HCT116 (cell line): ENCODE data around the gene B3GALT6. TPM values are rescaled to one million over a fixed set of nuclear protein-coding genes. Genes with fewer than 3 reads are reported as not detected.

Experiments
- ATAC-seq: fragments of 200-7000 bp; cut with Tn5 transposase; 2 replicates; pipeline ENCODE4 v1.9.1; 2020; ENCODE audit warnings: mild to moderate bottlenecking, moderate library complexity
- BruUV-seq: library from RNA; stranded (reverse); fragments of 400-500 nt; replicated peaks from 2 replicates; lab custom pipeline; 2021; lab: Mats Ljungman, UMichigan
- CTCF ChIA-PET: fragments of 300-600 bp; sonication (Branson Sonifier 250); formaldehyde crosslinking; loops from one replicate; lab custom pipeline; 2021; ENCODE audit warnings: antibody characterized with exemption; lab: Charles Lee
- POLR2A ChIA-PET: fragments of 300-600, 350-600 bp; sonication (Branson Sonifier 250); formaldehyde crosslinking; loops from one replicate; lab custom pipeline; 2021; ENCODE audit warnings: antibody characterized with exemption; lab: Charles Lee
- RAD21 ChIA-PET, 2 experiments: fragments of 300-600 bp; sonication (Branson Sonifier 250); formaldehyde crosslinking; loops; one replicate each; lab custom pipeline; 2023; ENCODE audit warnings: low total read pairs in 2 of 2; ENCODE audit not compliant: uncharacterized antibody in 2 of 2, unreplicated experiment in 2 of 2, low non-redundant PET in 1 of 2; lab: Charles Lee
- DNase-seq: peaks from one replicate; pipeline ENCODE4 v3.0.0-alpha.2; 2010; ENCODE audit warnings: low read depth, low spot score
- H2AFZ ChIP-seq: fragments of 200-600 bp; shearing (Covaris generic), sonication (generic); 2 replicates; pipeline ENCODE4 v1.6.1; 2017; ENCODE audit warnings: low read depth, mixed run types, mixed read lengths, antibody characterized with exemption, low read length; ENCODE audit not compliant: poor library complexity, severe bottlenecking
- H3K27ac ChIP-seq: 2 replicates; pipeline ENCODE4 v1.5.1; 2012; ENCODE audit warnings: low read depth, low read length
- H3K27me3 ChIP-seq: fragments of 200-600 bp; sonication (generic); 2 replicates; pipeline ENCODE4 v1.6.1; 2016; ENCODE audit warnings: mixed run types, low read length, mixed read lengths; ENCODE audit not compliant: insufficient read depth
- H3K36me3 ChIP-seq, 2 experiments: fragments of 200-500 bp in 1 of 2; fragments of 200-600 bp in 1 of 2; sonication (Bioruptor generic) in 1 of 2; sonication (generic) in 1 of 2; 2 replicates each; pipeline versions ENCODE4 v1.5.1 to v1.6.1; 2014 to 2016; ENCODE audit warnings: low read length in 2 of 2, inconsistent platforms in 1 of 2, mixed read lengths in 1 of 2, mixed run types in 1 of 2; ENCODE audit not compliant: insufficient read depth in 2 of 2, control insufficient read depth in 1 of 2
- H3K4me1 ChIP-seq, 2 experiments: fragments of 200-600 bp in 1 of 2; sonication (generic) in 1 of 2; 2 replicates each; pipeline versions ENCODE4 v1.5.1 to v1.6.1; 2012 to 2017; ENCODE audit warnings: low read length in 2 of 2, inconsistent platforms in 1 of 2, mild to moderate bottlenecking in 1 of 2, mixed read lengths in 1 of 2, mixed run types in 1 of 2, moderate library complexity in 1 of 2; ENCODE audit not compliant: insufficient read depth in 2 of 2, control insufficient read depth in 1 of 2
- H3K4me2 ChIP-seq: fragments of 200-600 bp; sonication (generic); 2 replicates; pipeline ENCODE4 v1.6.1; 2017; ENCODE audit warnings: mixed run types, low read length, mixed read lengths
- H3K4me3 ChIP-seq, 2 experiments: fragments of 200-600 bp in 1 of 2; sonication (generic) in 1 of 2; replicated peaks in 1 of 2; 2 replicates each; pipeline ENCODE4 v1.5.1; 2011 to 2016; ENCODE audit warnings: low read length in 2 of 2, control low read depth in 1 of 2, low read depth in 1 of 2, mild to moderate bottlenecking in 1 of 2, mixed read lengths in 1 of 2, mixed run types in 1 of 2
- H3K79me2 ChIP-seq: fragments of 200-600 bp; sonication (generic); 2 replicates; pipeline ENCODE4 v1.6.1; 2017; ENCODE audit warnings: mild to moderate bottlenecking, mixed run types, low read length, moderate library complexity, mixed read lengths; ENCODE audit not compliant: insufficient read depth
- H3K9ac ChIP-seq: fragments of 200-600 bp; sonication (generic); 2 replicates; pipeline ENCODE4 v1.6.1; 2016; ENCODE audit warnings: low read length, mixed read lengths
- H3K9me2 ChIP-seq: fragments of 200-600 bp; sonication (generic), shearing (Covaris generic); 2 replicates; pipeline ENCODE4 v1.6.1; 2017; ENCODE audit warnings: mixed run types, mild to moderate bottlenecking, moderate library complexity; ENCODE audit not compliant: insufficient read depth
- H3K9me3 ChIP-seq, 2 experiments: fragments of 200-500 bp in 1 of 2; fragments of 200-600 bp in 1 of 2; sonication (Bioruptor generic) in 1 of 2; sonication (generic) in 1 of 2; 2 replicates each; pipeline ENCODE4 v1.6.1; 2014 to 2017; ENCODE audit warnings: low read length in 2 of 2, mixed read lengths in 2 of 2, inconsistent platforms in 1 of 2, low read depth in 1 of 2, mild to moderate bottlenecking in 1 of 2, mixed run types in 1 of 2, moderate library complexity in 1 of 2; ENCODE audit not compliant: control insufficient read depth in 1 of 2, insufficient read depth in 1 of 2
- H4K20me1 ChIP-seq: fragments of 200-600 bp; sonication (generic), shearing (Covaris generic); 2 replicates; pipeline ENCODE4 v1.6.1; 2017; ENCODE audit warnings: mixed run types, mild to moderate bottlenecking, moderate library complexity; ENCODE audit not compliant: insufficient read depth
- CTCF ChIP-seq, 3 experiments: fragments of 200-600 bp in 1 of 3; sonication (generic) in 1 of 3; IDR thresholded peaks in 2 of 3; conservative IDR thresholded peaks in 1 of 3; 2 replicates each; pipeline ENCODE4 v1.5.1; 2012 to 2017; ENCODE audit warnings: low read depth in 2 of 3, low read length in 2 of 3, antibody characterized with exemption in 1 of 3, borderline replicate concordance in 1 of 3, control low read depth in 1 of 3, mild to moderate bottlenecking in 1 of 3, mixed read lengths in 1 of 3, mixed run types in 1 of 3, moderate library complexity in 1 of 3; ENCODE audit not compliant: insufficient read depth in 1 of 3
- ELF1 ChIP-seq: IDR thresholded peaks from 2 replicates; pipeline ENCODE4 v1.6.1; 2012; ENCODE audit warnings: low read depth, borderline replicate concordance
- intact Hi-C: fragments of 100-400 bp; cut with micrococcal nuclease; formaldehyde crosslinking; loops from 2 replicates; pipeline ENCODE4 v1.10.0; 2022
- total RNA-seq: library from RNA; stranded (reverse); gene quantifications from one replicate; pipeline ENCODE4 v1.2.1, GENCODE V29; 2021; ENCODE audit not compliant: unreplicated experiment

Gene B3GALT6
- total RNA-seq, 1 experiment from 2014 or later: 16.3 TPM

- H3K36me3 ChIP-seq: no peaks in the 10 kb centered on the region
- no peak overlapping the region for H3K9ac ChIP-seq
- peak in 1 of 3 experiments; percentile 23; a peak in 2 of 6 replicates for TF ChIP-seq CTCF (IDR thresholded peaks at IDR 0.05 in 2 of 3, conservative IDR thresholded peaks at IDR 0.05 in 1 of 3; ENCODE audit: borderline replicate concordance in 1 of 3, insufficient read depth in 1 of 3, low read depth in 2 of 3, low read length in 2 of 3)
- no peak for TF ChIP-seq ELF1
- ChIA-PET POLR2A (no interaction called here), CTCF (interaction anchor here (1.5 kb wide), 1 partner anchor 8 kb away, joined by 4 read pairs; no protein-coding TSS in a partner anchor), RAD21 (no interaction called here)
- DNase-seq (no peak), ATAC-seq (peak; percentile 59)
- H3K79me2 ChIP-seq: no peaks in the 10 kb centered on the region
- intact Hi-C loops: no loop called here
- H4K20me1 ChIP-seq: no peaks in the 10 kb centered on the region
- BruUV-seq: no TSS peak
- H3K4me3 ChIP-seq: no peak overlapping the region
- no peaks in the 10 kb centered on the region for H3K9me3 ChIP-seq
- H3K27ac ChIP-seq: no peak overlapping the region
- no peaks in the 10 kb centered on the region for H3K27me3 ChIP-seq
- peaks cover 0 to 26% of the 10 kb centered on the region in 2 experiments; a peak in 3 of 4 replicates for H3K4me1 ChIP-seq
- no peak overlapping the region for H2AFZ ChIP-seq
- no peaks in the 10 kb centered on the region for H3K9me2 ChIP-seq
- no peak overlapping the region for H3K4me2 ChIP-seq
Measured at GRCh38 chr1:1283821-1284220, 51.8 kb downstream of the B3GALT6 start.

Other genes starting within 250 kb of the B3GALT6 start
- 145 TPM for gene HES4, start 232.1 kb upstream of the B3GALT6 start, total RNA-seq
- 140 TPM for gene ISG15, start 218.7 kb upstream of the B3GALT6 start, total RNA-seq
- gene AGRN, start 212.1 kb upstream of the B3GALT6 start, total RNA-seq: 134 TPM
- gene RNF223, start 157.9 kb upstream of the B3GALT6 start, total RNA-seq: 6.3 TPM
- gene C1orf159, start 116.1 kb upstream of the B3GALT6 start, total RNA-seq: 22.7 TPM
- gene TTLL10, start 58.4 kb upstream of the B3GALT6 start, total RNA-seq: 0.10 TPM
- gene TNFRSF18, start 25.6 kb upstream of the B3GALT6 start, total RNA-seq: 56.2 TPM
- gene TNFRSF4, start 18.1 kb upstream of the B3GALT6 start, total RNA-seq: 0.37 TPM
- gene SDF4, start 236 bp upstream of the B3GALT6 start, total RNA-seq: 133 TPM
- 6.9 TPM for gene C1QTNF12, start 14.5 kb downstream of the B3GALT6 start, total RNA-seq
- gene UBE2J2, start 41.6 kb downstream of the B3GALT6 start, total RNA-seq: 67.7 TPM
- 3.7 TPM for gene SCNN1D, start 48.2 kb downstream of the B3GALT6 start, total RNA-seq
- gene ACAP3, start 75.7 kb downstream of the B3GALT6 start, total RNA-seq: 38.8 TPM
- 47.2 TPM for gene PUSL1, start 76.4 kb downstream of the B3GALT6 start, total RNA-seq
- gene INTS11, start 92.4 kb downstream of the B3GALT6 start, total RNA-seq: 161 TPM
- gene CPTP, start 92.6 kb downstream of the B3GALT6 start, total RNA-seq: 16.3 TPM
- gene TAS1R3, start 99.0 kb downstream of the B3GALT6 start, total RNA-seq: 0.07 TPM
- 160 TPM for gene DVL1, start 117.2 kb downstream of the B3GALT6 start, total RNA-seq
- 0.74 TPM for gene MXRA8, start 126.3 kb downstream of the B3GALT6 start, total RNA-seq
- 200 TPM for gene AURKAIP1, start 143.0 kb downstream of the B3GALT6 start, total RNA-seq
- gene CCNL2, start 167.1 kb downstream of the B3GALT6 start, total RNA-seq: 173 TPM
- 131 TPM for gene MRPL20, start 175.1 kb downstream of the B3GALT6 start, total RNA-seq
- not detected for gene ANKRD65, start 189.0 kb downstream of the B3GALT6 start, total RNA-seq
- 50.6 TPM for gene VWA1, start 203.5 kb downstream of the B3GALT6 start, total RNA-seq
- 0.61 TPM for gene ATAD3C, start 217.5 kb downstream of the B3GALT6 start, total RNA-seq
- gene ATAD3B, start 239.5 kb downstream of the B3GALT6 start, total RNA-seq: 62.9 TPM